LNCaP clone FGC (cell line): ENCODE results near the gene SFXN5.

ENCODE experiments used
- DNase-seq: peaks from one replicate; pipeline ENCODE4 v3.0.0-alpha.2; 2011; ENCODE audit warnings: low read depth
- H3K4me3 ChIP-seq: 2 replicates; pipeline ENCODE4 v1.5.1; 2011; ENCODE audit warnings: mild to moderate bottlenecking, low read depth, low read length, control low read depth
- TF ChIP-seq, protein P1 (sequence below): IDR thresholded peaks from 2 replicates; pipeline ENCODE4 v1.5.1; 2012; ENCODE audit warnings: mild to moderate bottlenecking; ENCODE audit not compliant: control insufficient read depth, insufficient read depth; ENCODE audit errors: extremely low read depth

SFXN5 gene

DNA sequence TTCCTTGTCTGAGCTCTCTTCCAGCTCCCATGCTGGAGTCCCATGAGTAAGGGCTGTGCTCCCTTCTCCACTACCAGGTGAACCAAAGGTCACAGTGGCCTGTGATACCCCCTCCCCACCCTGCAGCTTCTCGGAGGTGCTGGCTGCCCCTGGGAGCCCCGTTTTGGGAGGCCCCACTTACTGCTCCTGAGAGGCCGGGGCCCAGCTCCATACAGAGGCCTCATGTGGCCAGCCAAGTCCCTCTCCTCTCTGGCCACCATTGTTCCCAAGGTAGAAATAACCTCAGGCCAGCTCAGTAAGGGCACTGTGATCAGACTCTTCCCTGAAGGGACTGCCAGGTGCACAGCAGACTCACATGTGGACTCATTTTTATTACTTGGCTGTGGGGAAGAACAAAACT lies 35.3 kb upstream of the SFXN5 start:
- TF ChIP-seq, protein P1, sequence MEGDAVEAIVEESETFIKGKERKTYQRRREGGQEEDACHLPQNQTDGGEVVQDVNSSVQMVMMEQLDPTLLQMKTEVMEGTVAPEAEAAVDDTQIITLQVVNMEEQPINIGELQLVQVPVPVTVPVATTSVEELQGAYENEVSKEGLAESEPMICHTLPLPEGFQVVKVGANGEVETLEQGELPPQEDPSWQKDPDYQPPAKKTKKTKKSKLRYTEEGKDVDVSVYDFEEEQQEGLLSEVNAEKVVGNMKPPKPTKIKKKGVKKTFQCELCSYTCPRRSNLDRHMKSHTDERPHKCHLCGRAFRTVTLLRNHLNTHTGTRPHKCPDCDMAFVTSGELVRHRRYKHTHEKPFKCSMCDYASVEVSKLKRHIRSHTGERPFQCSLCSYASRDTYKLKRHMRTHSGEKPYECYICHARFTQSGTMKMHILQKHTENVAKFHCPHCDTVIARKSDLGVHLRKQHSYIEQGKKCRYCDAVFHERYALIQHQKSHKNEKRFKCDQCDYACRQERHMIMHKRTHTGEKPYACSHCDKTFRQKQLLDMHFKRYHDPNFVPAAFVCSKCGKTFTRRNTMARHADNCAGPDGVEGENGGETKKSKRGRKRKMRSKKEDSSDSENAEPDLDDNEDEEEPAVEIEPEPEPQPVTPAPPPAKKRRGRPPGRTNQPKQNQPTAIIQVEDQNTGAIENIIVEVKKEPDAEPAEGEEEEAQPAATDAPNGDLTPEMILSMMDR: no peak
- no peak for DNase-seq
- H3K4me3 ChIP-seq: no peak overlapping the region

DNA sequence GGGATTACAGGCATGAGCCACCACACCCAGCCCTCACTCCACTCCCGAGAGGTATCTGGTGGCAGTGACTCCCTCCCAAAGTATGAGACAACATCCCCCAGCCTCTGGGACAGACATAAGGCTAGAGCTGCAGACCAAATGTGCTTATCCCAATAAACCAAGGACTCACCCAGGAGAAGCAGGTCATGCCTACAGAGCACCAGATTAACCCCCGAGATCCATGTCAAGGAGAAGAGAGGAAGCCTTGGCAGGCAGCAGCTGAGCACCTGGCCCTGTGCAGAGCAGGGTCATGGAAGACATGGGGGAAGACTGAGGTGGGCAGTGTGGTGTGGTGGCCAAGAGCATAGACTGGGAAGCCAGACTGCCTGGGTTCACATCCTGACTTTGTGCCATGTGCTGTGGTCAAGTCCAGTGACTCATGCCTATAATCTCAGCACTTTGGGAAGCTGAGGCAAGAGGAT lies 34.0 kb upstream of the SFXN5 start:
- TF ChIP-seq, protein P1: no peak
- H3K4me3 ChIP-seq: no peak overlapping the region
- no peak for DNase-seq

DNA sequence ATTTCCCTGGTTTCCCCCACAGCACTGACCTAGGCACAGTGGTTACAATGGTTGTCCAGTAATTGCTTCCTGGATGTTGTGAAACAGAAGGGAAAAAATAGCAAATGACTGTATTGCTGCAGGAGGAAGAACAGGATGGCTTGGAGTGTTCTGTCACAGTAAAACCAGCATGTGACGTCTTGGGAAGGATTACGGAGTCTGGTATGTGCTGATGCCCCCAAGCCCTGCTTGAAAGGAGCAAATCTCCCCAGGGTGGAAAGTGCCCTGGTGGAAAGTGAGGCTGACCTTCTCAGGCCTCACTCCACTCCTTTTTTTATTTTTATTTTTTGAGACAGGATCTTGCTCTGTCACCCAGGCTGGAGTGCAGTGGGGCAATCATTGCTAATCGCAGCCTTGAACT lies 33.4 kb upstream of the SFXN5 start:
- TF ChIP-seq, protein P1: no peak
- DNase-seq: no peak
- H3K4me3 ChIP-seq: no peak overlapping the region

DNA sequence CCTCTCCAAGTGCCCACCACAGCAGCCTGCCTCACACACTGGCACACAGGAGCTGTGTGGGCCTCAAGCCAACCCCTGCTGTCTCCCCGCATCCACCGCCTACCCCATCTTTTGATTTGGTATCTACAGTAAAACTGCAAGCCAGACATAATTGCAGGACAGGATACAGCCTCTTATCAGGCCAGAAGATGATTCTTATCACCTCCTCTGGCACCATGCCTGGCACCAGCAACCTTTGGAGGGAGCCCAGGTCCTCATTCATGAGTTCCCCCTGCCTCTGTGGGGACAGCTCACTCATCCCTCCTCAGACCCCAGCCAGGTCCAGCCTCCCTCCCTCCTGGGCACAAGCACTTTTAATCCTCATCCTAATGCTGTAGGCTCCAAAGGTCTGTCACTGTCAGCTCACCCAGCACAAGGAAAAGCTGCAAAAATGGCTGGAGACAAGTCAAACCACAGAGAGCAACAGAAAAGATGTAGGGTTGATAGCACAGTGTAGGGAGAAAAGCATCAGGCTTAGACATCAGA lies 31.6 kb upstream of the SFXN5 start:
- TF ChIP-seq, protein P1: no peak
- DNase-seq: no peak
- no peak overlapping the region for H3K4me3 ChIP-seq

DNA sequence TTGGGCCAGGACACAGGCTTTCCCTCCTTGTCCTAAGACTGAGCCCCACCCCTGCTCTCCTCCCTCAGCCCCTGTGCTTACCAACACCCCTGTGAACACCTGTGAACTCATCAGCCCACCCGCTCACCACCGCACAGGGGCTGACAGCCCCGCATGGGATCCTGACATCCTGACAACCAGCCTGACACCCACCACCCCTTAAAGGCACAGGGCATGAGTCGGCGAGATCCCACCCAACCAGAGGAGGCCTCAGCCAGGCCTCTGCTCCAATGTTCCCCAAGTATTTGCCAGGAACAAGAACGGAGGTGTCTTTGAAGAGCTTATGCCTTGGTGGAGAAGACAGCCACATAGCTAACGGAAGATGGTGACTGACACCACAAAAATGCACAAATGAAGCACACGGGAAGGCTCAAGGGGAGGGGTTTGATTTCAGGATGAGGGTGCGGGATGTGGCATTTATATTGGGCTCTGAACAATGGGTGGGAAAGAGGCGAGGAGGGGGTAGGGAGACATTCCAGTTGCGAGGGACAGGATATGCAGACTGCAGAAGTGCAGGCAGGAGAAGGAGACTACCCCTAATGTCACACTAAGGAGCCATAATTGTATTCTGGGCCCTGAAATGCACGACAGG lies 30.2 kb upstream of the SFXN5 start:
- H3K4me3 ChIP-seq: no peak overlapping the region
- TF ChIP-seq, protein P1: no peak
- no peak for DNase-seq

DNA sequence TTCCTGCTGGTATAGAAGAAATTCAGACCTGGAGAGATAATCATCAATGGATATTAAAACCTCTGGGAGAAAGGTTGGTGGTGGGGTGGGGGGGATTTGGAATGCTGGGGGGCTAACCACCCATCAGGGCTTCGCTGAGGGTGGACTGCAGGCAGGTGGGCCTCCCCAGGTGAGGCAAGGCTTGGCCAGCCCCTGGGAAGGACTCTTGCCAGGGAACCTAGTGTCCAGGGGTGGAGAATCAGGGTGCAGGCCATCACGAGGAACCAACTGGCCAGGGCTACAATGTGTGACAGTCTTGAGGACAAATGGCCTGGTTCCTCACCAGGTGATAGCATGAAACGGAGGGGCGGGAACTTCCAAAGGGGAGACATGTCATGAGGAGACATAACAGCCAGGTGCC lies 29.4 kb upstream of the SFXN5 start:
- no peak overlapping the region for H3K4me3 ChIP-seq
- TF ChIP-seq, protein P1: no peak
- no peak for DNase-seq

DNA sequence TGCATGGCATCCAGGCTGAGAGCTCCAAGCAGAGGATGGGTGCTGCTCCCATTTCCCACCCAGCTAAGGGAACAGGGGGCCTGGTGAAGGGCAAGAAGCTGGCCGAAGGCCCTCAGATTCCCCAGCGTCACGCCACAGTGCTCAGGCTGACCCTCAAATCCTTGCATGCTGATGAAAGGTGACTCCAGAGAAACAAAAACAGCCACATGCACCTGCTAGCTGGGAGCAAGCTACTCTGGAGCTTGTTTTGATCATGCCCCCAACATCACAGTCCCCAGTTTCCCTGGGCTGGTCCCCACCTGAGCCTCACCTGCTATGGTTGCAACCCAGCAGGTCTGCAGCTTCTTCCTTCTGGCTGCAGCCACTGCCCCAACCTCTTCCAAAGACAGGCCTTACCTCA lies 28.0 kb upstream of the SFXN5 start:
- TF ChIP-seq, protein P1: no peak
- no peak for DNase-seq

More for the DNA sequence above, 28.0 kb upstream of the SFXN5 start:
- H3K4me3 ChIP-seq: no peak overlapping the region
